Tibial nerve (tissue), 3 donors: ENCODE results near the gene UBE2R2.

Source experiments
- CTCF ChIP-seq, 5 experiments: fragments of 200-600 bp in 3 of 5; fragments of 450-650 bp in 2 of 5; sonication (generic) in 3 of 5; IDR thresholded peaks; one replicate each; pipeline ENCODE4 v1.5.1; 2016 to 2019; ENCODE audit warnings: antibody characterized with exemption in 5 of 5, mild to moderate bottlenecking in 3 of 5, moderate library complexity in 2 of 5
- POLR2A ChIP-seq, 2 donors: fragments of 450-650 bp; IDR thresholded peaks; one replicate each; pipeline ENCODE4 v1.6.1; 2017; ENCODE audit warnings: antibody characterized with exemption in 2 of 2, mild to moderate bottlenecking in 2 of 2, moderate library complexity in 2 of 2

- TF ChIP-seq CTCF (IDR thresholded peaks at IDR 0.05) (no peak), POLR2A (IDR thresholded peaks at IDR 0.05) (no peak)
These were observed 1.2 kb upstream of the UBE2R2 start for GRCh38 chr9:33815781-33816180.
